Measurements from ENCODE around the gene ACTBL2. TPM values are rescaled to one million over a fixed set of nuclear protein-coding genes. Genes with fewer than 3 reads are reported as not detected.
A peak's percentile ranks its signal among the peaks of the same experiment; 100 is the strongest.
"Not testable (repeated sequence)": the region's sequence is repeated elsewhere in the genome, so short reads cannot be mapped to it uniquely, and the experiment has no call there.

ACTBL2 gene
- total RNA-seq, 1 experiment from 2014 or later = not detected

GRCh38 chr5:57478826-57479225 lies 3.8 kb downstream of the ACTBL2 start:
- H3K4me3 ChIP-seq = no peak overlapping the region
- H3K27me3 ChIP-seq (replicated peaks) = no peaks in the 10 kb centered on the region
- DNase-seq (ENCODE audit: low read depth in 1 of 2, low spot score in 2 of 2) = no peak
- no peaks in the 10 kb centered on the region for H3K36me3 ChIP-seq
- no peaks in the 10 kb centered on the region for H3K9me3 ChIP-seq (replicated peaks)
- no peaks in the 10 kb centered on the region for H3K4me1 ChIP-seq (replicated peaks)
- no peak overlapping the region for H3K27ac ChIP-seq

GRCh38 chr5:57476601-57477056 lies 6.0 kb downstream of the ACTBL2 start:
- H3K36me3 ChIP-seq = no peaks in the 10 kb centered on the region
- no peak overlapping the region for H3K4me3 ChIP-seq
- no peaks in the 10 kb centered on the region for H3K27me3 ChIP-seq (replicated peaks)
- no peak for DNase-seq (ENCODE audit: low read depth in 1 of 2, low spot score in 2 of 2)
- no peak overlapping the region for H3K27ac ChIP-seq
- no peaks in the 10 kb centered on the region for H3K4me1 ChIP-seq (replicated peaks)
- no peaks in the 10 kb centered on the region for H3K9me3 ChIP-seq (replicated peaks)

- DNase-seq (ENCODE audit: low read depth in 1 of 2, low spot score in 2 of 2) = no peak
Measured at GRCh38 chr5:57470339-57470738, 12.3 kb downstream of the ACTBL2 start.

GRCh38 chr5:57468481-57469163 lies 14.0 kb downstream of the ACTBL2 start:
- H3K27ac ChIP-seq = no peak overlapping the region
- no peak for DNase-seq (ENCODE audit: low read depth in 1 of 2, low spot score in 2 of 2)
- no peaks in the 10 kb centered on the region for H3K4me1 ChIP-seq (replicated peaks)
- no peaks in the 10 kb centered on the region for H3K9me3 ChIP-seq (replicated peaks)
- no peak overlapping the region for H3K4me3 ChIP-seq
- H3K36me3 ChIP-seq = no peaks in the 10 kb centered on the region
- H3K27me3 ChIP-seq (replicated peaks) = no peaks in the 10 kb centered on the region

More at GRCh38 chr5:57470339-57470738, 12.3 kb downstream of the ACTBL2 start:
- H3K4me3 ChIP-seq = no peak overlapping the region
- no peaks in the 10 kb centered on the region for H3K4me1 ChIP-seq (replicated peaks)
- no peaks in the 10 kb centered on the region for H3K9me3 ChIP-seq (replicated peaks)
- H3K36me3 ChIP-seq = no peaks in the 10 kb centered on the region
- no peak overlapping the region for H3K27ac ChIP-seq
- no peaks in the 10 kb centered on the region for H3K27me3 ChIP-seq (replicated peaks)

- Histone ChIP-seq H3K27me3 (replicated peaks) (no peaks in the 10 kb centered on the region), H3K36me3 (no peaks in the 10 kb centered on the region), H3K4me3 (no peak overlapping the region), H3K4me1 (replicated peaks) (no peaks in the 10 kb centered on the region), H3K27ac (no peak overlapping the region), H3K9me3 (replicated peaks) (no peaks in the 10 kb centered on the region)
- no peak for DNase-seq (ENCODE audit: low read depth in 1 of 2, low spot score in 2 of 2)
Measured at GRCh38 chr5:57466544-57466943, 16.1 kb downstream of the ACTBL2 start.

- not testable (repeated sequence) for H3K4me1 ChIP-seq (replicated peaks); H3K27ac ChIP-seq; H3K4me3 ChIP-seq; H3K9me3 ChIP-seq (replicated peaks); DNase-seq (ENCODE audit: low read depth in 1 of 2, low spot score in 2 of 2); H3K27me3 ChIP-seq (replicated peaks); H3K36me3 ChIP-seq
Measured at GRCh38 chr5:57460056-57460455, 22.6 kb downstream of the ACTBL2 start.

GRCh38 chr5:57458443-57458842 lies 24.2 kb downstream of the ACTBL2 start:
- H3K36me3 ChIP-seq = no peaks in the 10 kb centered on the region
- no peak overlapping the region for H3K27ac ChIP-seq
- peaks cover 2% of the 10 kb centered on the region for H3K4me1 ChIP-seq (replicated peaks)
- no peaks in the 10 kb centered on the region for H3K9me3 ChIP-seq (replicated peaks)
- no peaks in the 10 kb centered on the region for H3K27me3 ChIP-seq (replicated peaks)
- no peak for DNase-seq (ENCODE audit: low read depth in 1 of 2, low spot score in 2 of 2)
- no peak overlapping the region for H3K4me3 ChIP-seq

GRCh38 chr5:57456531-57457135 lies 26.0 kb downstream of the ACTBL2 start:
- Histone ChIP-seq H3K4me3 (no peak overlapping the region), H3K4me1 (replicated peaks) (peaks cover 20% of the 10 kb centered on the region), H3K27me3 (replicated peaks) (no peaks in the 10 kb centered on the region), H3K27ac (no peak overlapping the region), H3K9me3 (replicated peaks) (no peaks in the 10 kb centered on the region), H3K36me3 (no peaks in the 10 kb centered on the region)
- DNase-seq (ENCODE audit: low read depth in 1 of 2, low spot score in 2 of 2) = no peak

- no peaks in the 10 kb centered on the region for H3K27me3 ChIP-seq (replicated peaks)
- no peak for DNase-seq (ENCODE audit: low read depth in 1 of 2, low spot score in 2 of 2)
- H3K36me3 ChIP-seq = no peaks in the 10 kb centered on the region
- H3K4me3 ChIP-seq = no peak overlapping the region
- peaks cover 26% of the 10 kb centered on the region for H3K4me1 ChIP-seq (replicated peaks)
- no peak overlapping the region for H3K27ac ChIP-seq
- H3K9me3 ChIP-seq (replicated peaks) = no peaks in the 10 kb centered on the region
Measured at GRCh38 chr5:57455511-57456455, 26.8 kb downstream of the ACTBL2 start.

GRCh38 chr5:57454896-57455295 lies 27.7 kb downstream of the ACTBL2 start:
- Histone ChIP-seq H3K9me3 (replicated peaks) (no peaks in the 10 kb centered on the region), H3K27me3 (replicated peaks) (no peaks in the 10 kb centered on the region), H3K36me3 (no peaks in the 10 kb centered on the region), H3K4me1 (replicated peaks) (peaks cover 35% of the 10 kb centered on the region), H3K4me3 (no peak overlapping the region), H3K27ac (no peak overlapping the region)
- no peak for DNase-seq (ENCODE audit: low read depth in 1 of 2, low spot score in 2 of 2)

GRCh38 chr5:57453728-57454127 lies 28.9 kb downstream of the ACTBL2 start:
- Histone ChIP-seq H3K4me3 (no peak overlapping the region), H3K27me3 (replicated peaks) (no peaks in the 10 kb centered on the region), H3K9me3 (replicated peaks) (no peaks in the 10 kb centered on the region), H3K27ac (no peak overlapping the region), H3K4me1 (replicated peaks) (peaks cover 41% of the 10 kb centered on the region), H3K36me3 (no peaks in the 10 kb centered on the region)
- DNase-seq (ENCODE audit: low read depth in 1 of 2, low spot score in 2 of 2) = no peak

- H3K27me3 ChIP-seq (replicated peaks) = no peaks in the 10 kb centered on the region
- no peak overlapping the region for H3K4me3 ChIP-seq
- H3K4me1 ChIP-seq (replicated peaks) = peaks cover 49% of the 10 kb centered on the region
- no peaks in the 10 kb centered on the region for H3K36me3 ChIP-seq
- H3K9me3 ChIP-seq (replicated peaks) = no peaks in the 10 kb centered on the region
- peak in 1 of 2 experiments; percentile 16 for DNase-seq (ENCODE audit: low read depth in 1 of 2, low spot score in 2 of 2)
- no peak overlapping the region for H3K27ac ChIP-seq
Measured at GRCh38 chr5:57452885-57453284, 29.7 kb downstream of the ACTBL2 start.

- Histone ChIP-seq H3K27me3 (replicated peaks) (no peaks in the 10 kb centered on the region), H3K4me1 (replicated peaks) (peaks cover 51% of the 10 kb centered on the region), H3K4me3 (no peak overlapping the region), H3K27ac (peak overlapping the region; percentile 53), H3K36me3 (no peaks in the 10 kb centered on the region), H3K9me3 (replicated peaks) (no peaks in the 10 kb centered on the region)
- DNase-seq (ENCODE audit: low read depth in 1 of 2, low spot score in 2 of 2) = peak in 1 of 2 experiments; percentile 90
Measured at GRCh38 chr5:57450991-57451876, 31.4 kb downstream of the ACTBL2 start.
